Liver (tissue), 9 donors: Measurements from ENCODE around the gene ZKSCAN4. TPM values are rescaled to one million over a fixed set of nuclear protein-coding genes. Genes with fewer than 3 reads are reported as not detected.
A peak's percentile ranks its signal among the peaks of the same experiment; 100 is the strongest.

Experiments
- DNase-seq: peaks from one replicate; pipeline ENCODE4 v3.0.0-alpha.2; 2017; ENCODE audit warnings: low spot score
- H3K27ac ChIP-seq, 2 donors: one replicate each; pipeline ENCODE4 v1.7.0; 2013; ENCODE audit warnings: inconsistent platforms in 2 of 2, low read length in 2 of 2, control low read depth in 1 of 2, low read depth in 1 of 2, mild to moderate bottlenecking in 1 of 2
- H3K27me3 ChIP-seq, 4 donors: one replicate each; pipeline versions ENCODE4 v1.6.1 to v1.7.0; 2013; ENCODE audit warnings: low read length in 3 of 4, inconsistent platforms in 1 of 4, mild to moderate bottlenecking in 1 of 4, moderate library complexity in 1 of 4; ENCODE audit not compliant: control insufficient read depth in 4 of 4, insufficient read depth in 4 of 4
- H3K36me3 ChIP-seq, 4 donors: one replicate each; pipeline versions ENCODE4 v1.6.1 to v1.7.0; 2013; ENCODE audit warnings: low read length in 3 of 4, mild to moderate bottlenecking in 3 of 4, low read depth in 1 of 4, moderate library complexity in 1 of 4; ENCODE audit not compliant: control insufficient read depth in 4 of 4, insufficient read depth in 3 of 4
- H3K4me1 ChIP-seq, 4 donors: one replicate each; pipeline versions ENCODE4 v1.6.1 to v1.7.0; 2013; ENCODE audit warnings: low read length in 3 of 4, mild to moderate bottlenecking in 3 of 4, moderate library complexity in 1 of 4; ENCODE audit not compliant: control insufficient read depth in 4 of 4, insufficient read depth in 4 of 4
- H3K4me3 ChIP-seq, 3 donors: one replicate each; pipeline versions ENCODE4 v1.6.1 to v1.7.0; 2013; ENCODE audit warnings: low read length in 3 of 3, control low read depth in 1 of 3, low read depth in 1 of 3, mild to moderate bottlenecking in 1 of 3
- H3K9ac ChIP-seq, 2 donors: one replicate each; pipeline ENCODE4 v1.7.0; 2013; ENCODE audit warnings: low read length in 2 of 2, mild to moderate bottlenecking in 2 of 2, moderate library complexity in 2 of 2, control low read depth in 1 of 2, low read depth in 1 of 2
- H3K9me3 ChIP-seq, 4 donors: one replicate each; pipeline versions ENCODE4 v1.6.1 to v1.7.0; 2013; ENCODE audit warnings: low read length in 3 of 4; ENCODE audit not compliant: control insufficient read depth in 4 of 4
- EGR1 ChIP-seq, 2 donors: IDR thresholded peaks; 2 replicates each; pipeline ENCODE4 v1.6.1; 2016 to 2018; ENCODE audit warnings: antibody characterized with exemption in 2 of 2, low read depth in 2 of 2
- FOXA1 ChIP-seq: IDR thresholded peaks from 2 replicates; pipeline ENCODE4 v1.6.1; 2016; ENCODE audit warnings: antibody characterized with exemption
- FOXA2 ChIP-seq: IDR thresholded peaks from 2 replicates; pipeline ENCODE4 v1.6.1; 2016; ENCODE audit warnings: antibody characterized with exemption
- GABPA ChIP-seq, 2 donors: IDR thresholded peaks in 1 of 2; conservative IDR thresholded peaks in 1 of 2; 2 replicates each; pipeline ENCODE4 v1.6.1; 2016; ENCODE audit warnings: antibody characterized with exemption in 2 of 2, mild to moderate bottlenecking in 1 of 2, moderate library complexity in 1 of 2
- HNF4G ChIP-seq: IDR thresholded peaks from 2 replicates; pipeline ENCODE4 v1.6.1; 2016; ENCODE audit warnings: antibody characterized with exemption
- JUND ChIP-seq, 2 donors: IDR thresholded peaks; 2 replicates each; pipeline ENCODE4 v1.6.1; 2016; ENCODE audit warnings: antibody characterized with exemption in 2 of 2
- NR2F2 ChIP-seq: IDR thresholded peaks from 2 replicates; pipeline ENCODE4 v1.6.1; 2016; ENCODE audit warnings: antibody characterized with exemption
- RAD21 ChIP-seq, 2 donors: IDR thresholded peaks; 2 replicates each; pipeline ENCODE4 v1.6.1; 2016; ENCODE audit warnings: antibody characterized with exemption in 2 of 2, mild to moderate bottlenecking in 2 of 2
- RXRA ChIP-seq, 2 donors: IDR thresholded peaks; 2 replicates each; pipeline ENCODE4 v1.6.1; 2017 to 2018; ENCODE audit warnings: antibody characterized with exemption in 2 of 2, mild to moderate bottlenecking in 1 of 2
- SP1 ChIP-seq: IDR thresholded peaks from 2 replicates; pipeline ENCODE4 v1.6.1; 2018; ENCODE audit warnings: antibody characterized with exemption, mild to moderate bottlenecking
- TAF1 ChIP-seq: conservative IDR thresholded peaks from 2 replicates; pipeline ENCODE4 v1.6.1; 2016; ENCODE audit warnings: antibody characterized with exemption, mild to moderate bottlenecking
- YY1 ChIP-seq: IDR thresholded peaks from 2 replicates; pipeline ENCODE4 v1.6.1; 2016; ENCODE audit warnings: antibody characterized with exemption, mild to moderate bottlenecking
- WGBS: extraction: QIAGEN DNeasy Blood & Tissue Kit; methylation state at CpG from one replicate; pipeline ENCODE4 v1.1.7; 2013; 5-methylcytosine and 5-hydroxymethylcytosine counted together
- polyA plus RNA-seq, 2 donors: library from polyadenylated mRNA; stranded (reverse) in 1 of 2; unstranded in 1 of 2; fragments of 200-250 nt in 1 of 2; fragments of >200 nt in 1 of 2; fragmentation: Nextera tagmentation in 1 of 2; extraction: Ambion mirVana in 1 of 2; gene quantifications; one replicate each; pipeline versions ENCODE4 v1.2.1 to v1.2.3, GENCODE V29; 2013 to 2015
- total RNA-seq, 2 donors: library from RNA; depleted of rRNA; stranded (reverse); fragments of >200 nt; gene quantifications; one replicate each; pipeline ENCODE4 v1.2.3, GENCODE V29; 2014
- TF ChIP-seq, protein P1 (sequence below): IDR thresholded peaks from 2 replicates; pipeline ENCODE4 v1.6.1; 2016; ENCODE audit warnings: antibody characterized with exemption
- TF ChIP-seq, protein P2 (sequence below): fragments of 150-350 bp; IDR thresholded peaks from 2 replicates; pipeline ENCODE4 v1.5.1; 2017; ENCODE audit warnings: improper control_type of control experiment, low read depth, low read length; ENCODE audit not compliant: missing input control
- TF ChIP-seq, protein P3 (sequence below): IDR thresholded peaks from 2 replicates; pipeline ENCODE4 v1.6.1; 2016; ENCODE audit warnings: antibody characterized with exemption
- TF ChIP-seq, protein P4 (sequence below): IDR thresholded peaks from 2 replicates; pipeline ENCODE4 v1.6.1; 2016; ENCODE audit warnings: antibody characterized with exemption
- donor health status: healthy.
- donor health status: healthy.
- donor health status: healthy.
- donor health status: healthy.
- donor health status: healthy.

Gene ZKSCAN4
- total and polyA plus RNA-seq, 4 donors: 1.4 to 4.7 (median 2.6) TPM

DNA sequence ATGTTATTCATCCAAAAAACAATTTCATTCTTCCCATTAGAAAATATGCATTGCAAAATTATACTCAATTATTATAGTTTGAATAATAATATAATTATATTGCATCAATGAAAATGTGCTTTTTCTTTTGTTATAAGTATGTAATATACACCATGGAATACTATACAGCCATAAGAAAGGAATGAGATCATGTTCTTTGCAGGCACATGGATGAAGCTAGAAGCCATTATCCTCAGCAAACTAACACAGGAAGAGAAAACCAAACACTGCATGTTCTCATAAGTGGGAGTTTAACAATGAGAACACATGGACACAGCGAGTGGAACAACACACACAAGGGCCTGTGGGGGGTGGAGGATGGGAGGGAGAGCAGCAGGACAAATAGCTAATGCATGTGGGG is 5.0 kb upstream of the ZKSCAN4 start:
- H3K4me3 ChIP-seq: no peak overlapping the region
- no peaks in the 10 kb centered on the region for H3K27me3 ChIP-seq
- no peak overlapping the region for H3K27ac ChIP-seq
- no peaks in the 10 kb centered on the region for H3K36me3 ChIP-seq
- peaks cover 0 to 6% (median 5%) of the 10 kb centered on the region in 4 donors for H3K4me1 ChIP-seq
- TF ChIP-seq, protein P1, sequence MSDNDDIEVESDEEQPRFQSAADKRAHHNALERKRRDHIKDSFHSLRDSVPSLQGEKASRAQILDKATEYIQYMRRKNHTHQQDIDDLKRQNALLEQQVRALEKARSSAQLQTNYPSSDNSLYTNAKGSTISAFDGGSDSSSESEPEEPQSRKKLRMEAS: no peak
- no peak for TF ChIP-seq FOXA1
- no peak for TF ChIP-seq EGR1 (IDR thresholded peaks at IDR 0.05; ENCODE audit: low read depth in 2 of 2)
- no peak for TF ChIP-seq RXRA (IDR thresholded peaks at IDR 0.05)
- TF ChIP-seq YY1: no peak
- TF ChIP-seq, protein P2, sequence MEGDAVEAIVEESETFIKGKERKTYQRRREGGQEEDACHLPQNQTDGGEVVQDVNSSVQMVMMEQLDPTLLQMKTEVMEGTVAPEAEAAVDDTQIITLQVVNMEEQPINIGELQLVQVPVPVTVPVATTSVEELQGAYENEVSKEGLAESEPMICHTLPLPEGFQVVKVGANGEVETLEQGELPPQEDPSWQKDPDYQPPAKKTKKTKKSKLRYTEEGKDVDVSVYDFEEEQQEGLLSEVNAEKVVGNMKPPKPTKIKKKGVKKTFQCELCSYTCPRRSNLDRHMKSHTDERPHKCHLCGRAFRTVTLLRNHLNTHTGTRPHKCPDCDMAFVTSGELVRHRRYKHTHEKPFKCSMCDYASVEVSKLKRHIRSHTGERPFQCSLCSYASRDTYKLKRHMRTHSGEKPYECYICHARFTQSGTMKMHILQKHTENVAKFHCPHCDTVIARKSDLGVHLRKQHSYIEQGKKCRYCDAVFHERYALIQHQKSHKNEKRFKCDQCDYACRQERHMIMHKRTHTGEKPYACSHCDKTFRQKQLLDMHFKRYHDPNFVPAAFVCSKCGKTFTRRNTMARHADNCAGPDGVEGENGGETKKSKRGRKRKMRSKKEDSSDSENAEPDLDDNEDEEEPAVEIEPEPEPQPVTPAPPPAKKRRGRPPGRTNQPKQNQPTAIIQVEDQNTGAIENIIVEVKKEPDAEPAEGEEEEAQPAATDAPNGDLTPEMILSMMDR: no peak
- no peak for TF ChIP-seq SP1
- no peak for TF ChIP-seq RAD21 (IDR thresholded peaks at IDR 0.05)
- no peak for TF ChIP-seq TAF1
- TF ChIP-seq HNF4G: no peak
- TF ChIP-seq NR2F2: no peak
- TF ChIP-seq, protein P3, sequence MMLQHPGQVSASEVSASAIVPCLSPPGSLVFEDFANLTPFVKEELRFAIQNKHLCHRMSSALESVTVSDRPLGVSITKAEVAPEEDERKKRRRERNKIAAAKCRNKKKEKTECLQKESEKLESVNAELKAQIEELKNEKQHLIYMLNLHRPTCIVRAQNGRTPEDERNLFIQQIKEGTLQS: no peak
- no peak for TF ChIP-seq FOXA2
- TF ChIP-seq JUND (IDR thresholded peaks at IDR 0.05): no peak
- TF ChIP-seq GABPA (IDR thresholded peaks at IDR 0.05 in 1 of 2, conservative IDR thresholded peaks at IDR 0.05 in 1 of 2): no peak
- TF ChIP-seq, protein P4, sequence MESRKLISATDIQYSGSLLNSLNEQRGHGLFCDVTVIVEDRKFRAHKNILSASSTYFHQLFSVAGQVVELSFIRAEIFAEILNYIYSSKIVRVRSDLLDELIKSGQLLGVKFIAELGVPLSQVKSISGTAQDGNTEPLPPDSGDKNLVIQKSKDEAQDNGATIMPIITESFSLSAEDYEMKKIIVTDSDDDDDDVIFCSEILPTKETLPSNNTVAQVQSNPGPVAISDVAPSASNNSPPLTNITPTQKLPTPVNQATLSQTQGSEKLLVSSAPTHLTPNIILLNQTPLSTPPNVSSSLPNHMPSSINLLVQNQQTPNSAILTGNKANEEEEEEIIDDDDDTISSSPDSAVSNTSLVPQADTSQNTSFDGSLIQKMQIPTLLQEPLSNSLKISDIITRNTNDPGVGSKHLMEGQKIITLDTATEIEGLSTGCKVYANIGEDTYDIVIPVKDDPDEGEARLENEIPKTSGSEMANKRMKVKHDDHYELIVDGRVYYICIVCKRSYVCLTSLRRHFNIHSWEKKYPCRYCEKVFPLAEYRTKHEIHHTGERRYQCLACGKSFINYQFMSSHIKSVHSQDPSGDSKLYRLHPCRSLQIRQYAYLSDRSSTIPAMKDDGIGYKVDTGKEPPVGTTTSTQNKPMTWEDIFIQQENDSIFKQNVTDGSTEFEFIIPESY: no peak
- H3K9me3 ChIP-seq: peaks cover 0 to 6% (median 3%) of the 10 kb centered on the region in 4 donors
- no peak overlapping the region for H3K9ac ChIP-seq
- 0% methylated on average over 1 of the region's 1 CpG for WGBS
- DNase-seq: no peak

DNA sequence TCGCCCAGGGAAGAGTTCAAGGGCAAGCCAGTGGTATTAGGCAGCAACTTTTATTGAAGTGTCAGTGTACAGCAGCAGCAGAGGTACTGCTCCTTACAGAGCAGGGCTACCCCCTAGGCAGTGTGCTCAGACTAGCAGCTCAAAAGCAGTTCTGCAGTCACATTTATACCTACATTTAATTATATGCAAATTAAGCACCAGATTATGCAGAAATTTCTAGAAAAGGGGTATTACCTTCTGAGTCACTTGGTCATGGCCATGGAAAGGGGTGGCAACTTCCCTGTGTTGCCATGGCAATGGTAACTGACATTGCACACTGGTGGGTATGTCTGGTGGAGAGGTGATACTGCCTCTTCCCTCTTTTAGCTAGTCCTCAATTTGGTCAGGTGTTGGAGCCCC is 2.1 kb upstream of the ZKSCAN4 start:
- H3K4me1 ChIP-seq: peaks cover 0 to 23% (median 14%) of the 10 kb centered on the region in 4 donors
- DNase-seq: no peak
- no peak overlapping the region for H3K4me3 ChIP-seq
- H3K27me3 ChIP-seq: no peaks in the 10 kb centered on the region
- no peak overlapping the region for H3K9ac ChIP-seq
- no peaks in the 10 kb centered on the region for H3K36me3 ChIP-seq
- 87% methylated on average over 1 of the region's 1 CpG for WGBS
- TF ChIP-seq EGR1 (IDR thresholded peaks at IDR 0.05; ENCODE audit: low read depth in 2 of 2) (no peak), SP1 (no peak), FOXA2 (no peak)
- no peak overlapping the region for H3K27ac ChIP-seq
- H3K9me3 ChIP-seq: peaks cover 0 to under 1% (median 0%) of the 10 kb centered on the region in 4 donors

DNA sequence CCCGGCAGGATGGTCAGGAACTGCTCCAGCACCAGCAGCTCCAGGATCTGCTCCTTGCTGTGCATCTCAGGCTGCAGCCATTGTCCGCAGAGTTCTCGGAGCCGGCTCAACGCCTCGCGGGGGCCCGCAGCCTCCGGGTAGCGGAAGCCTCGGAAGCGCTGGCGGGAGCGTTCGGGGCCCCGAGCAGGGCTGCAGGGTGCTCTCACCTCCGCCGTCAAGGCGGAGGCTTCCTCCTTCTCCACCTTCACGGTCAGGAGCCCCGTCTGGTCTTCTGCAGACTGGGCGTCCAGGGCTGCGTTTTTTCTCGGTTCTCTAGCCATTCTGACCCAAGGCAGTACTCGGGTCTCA is 434 bp downstream of the ZKSCAN4 start:
- H3K4me3 ChIP-seq: peak overlapping the region; percentile 68 to 84 (median 75)
- peak; percentile 39 for DNase-seq
- H3K36me3 ChIP-seq: peaks cover 0 to 20% (median 8%) of the 10 kb centered on the region in 4 donors
- no peak overlapping the region for H3K27ac ChIP-seq
- no peaks in the 10 kb centered on the region for H3K9me3 ChIP-seq
- peak overlapping the region; percentile 48 to 64 for H3K9ac ChIP-seq
- TF ChIP-seq, protein P1: no peak
- TF ChIP-seq JUND (IDR thresholded peaks at IDR 0.05) (no peak), SP1 (no peak), YY1 (no peak), HNF4G (no peak)
- no peaks in the 10 kb centered on the region for H3K27me3 ChIP-seq
- WGBS: under 1% methylated on average over 25 of the region's 25 CpGs
- peaks cover 0 to 23% (median 14%) of the 10 kb centered on the region in 4 donors for H3K4me1 ChIP-seq
